Measurements from ENCODE around the gene KRT7.
"Not testable (repeated sequence)": the region's sequence is repeated elsewhere in the genome, so short reads cannot be mapped to it uniquely, and the experiment has no call there.

Gene KRT7

DNA sequence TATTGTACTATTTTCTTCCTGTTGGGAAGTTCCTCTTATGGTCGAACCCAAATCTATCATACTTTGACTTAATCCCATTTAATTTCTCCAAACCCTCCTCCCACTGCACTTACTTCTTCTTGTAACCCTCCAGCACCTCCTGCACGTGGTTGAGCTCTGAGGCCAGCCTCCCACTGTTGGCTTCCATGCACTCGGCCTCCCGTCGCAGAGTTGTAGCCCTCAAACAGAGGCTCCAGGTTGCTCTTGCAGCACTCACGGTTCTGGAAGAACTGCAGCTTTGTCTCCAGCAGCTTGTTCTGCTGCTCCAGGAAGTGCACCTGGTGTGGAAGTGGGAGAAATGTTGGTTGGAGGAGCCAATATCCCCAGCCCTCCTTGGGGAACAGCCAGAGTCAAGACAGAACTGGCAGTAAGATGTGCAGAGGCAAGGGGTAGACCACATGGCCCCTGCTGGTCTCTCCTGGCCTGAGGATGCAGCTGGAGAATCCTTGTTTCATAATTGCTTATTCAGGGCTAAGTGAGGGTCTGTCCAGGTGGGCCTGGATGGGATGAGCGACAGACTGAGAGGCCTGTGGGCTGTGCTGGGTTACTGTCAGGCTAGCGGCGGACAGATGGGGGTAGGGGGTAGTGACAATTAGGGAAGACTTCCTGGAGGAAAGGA, 23.0 kb downstream of the KRT7 start:
- no peak for DNase-seq (ENCODE audit: low read depth in 2 of 2)

GRCh38 chr12:52256584-52256935, 23.5 kb downstream of the KRT7 start:
- DNase-seq (ENCODE audit: low read depth in 2 of 2): no peak

DNA sequence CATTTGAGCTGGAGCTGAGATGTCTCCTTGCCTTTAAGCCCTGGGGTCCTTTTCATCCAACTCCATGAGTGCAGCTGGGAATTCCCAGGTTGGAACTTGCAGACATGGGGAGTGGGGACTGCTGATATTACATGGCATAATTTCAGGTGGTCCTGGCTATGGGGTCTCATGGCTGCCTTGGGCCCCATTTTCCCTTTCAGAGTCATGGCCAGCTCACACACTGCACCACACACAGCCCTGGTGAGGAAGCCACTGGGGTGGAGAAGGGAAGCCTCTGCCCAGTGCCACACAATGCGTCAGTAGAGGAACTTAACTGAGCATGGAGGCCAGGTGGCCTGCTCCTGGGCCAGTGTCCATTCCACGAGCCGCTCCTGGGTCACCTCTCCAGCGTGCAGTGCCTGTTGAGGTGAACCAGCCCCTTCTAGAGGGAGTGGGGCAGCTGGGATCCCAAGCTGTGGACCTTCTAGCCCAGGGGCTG, 24.1 kb downstream of the KRT7 start:
- no peak for DNase-seq (ENCODE audit: low read depth in 2 of 2)

- not testable (repeated sequence) for DNase-seq (ENCODE audit: low read depth in 2 of 2)
These were observed 24.9 kb downstream of the KRT7 start for GRCh38 chr12:52257922-52258321.

DNA sequence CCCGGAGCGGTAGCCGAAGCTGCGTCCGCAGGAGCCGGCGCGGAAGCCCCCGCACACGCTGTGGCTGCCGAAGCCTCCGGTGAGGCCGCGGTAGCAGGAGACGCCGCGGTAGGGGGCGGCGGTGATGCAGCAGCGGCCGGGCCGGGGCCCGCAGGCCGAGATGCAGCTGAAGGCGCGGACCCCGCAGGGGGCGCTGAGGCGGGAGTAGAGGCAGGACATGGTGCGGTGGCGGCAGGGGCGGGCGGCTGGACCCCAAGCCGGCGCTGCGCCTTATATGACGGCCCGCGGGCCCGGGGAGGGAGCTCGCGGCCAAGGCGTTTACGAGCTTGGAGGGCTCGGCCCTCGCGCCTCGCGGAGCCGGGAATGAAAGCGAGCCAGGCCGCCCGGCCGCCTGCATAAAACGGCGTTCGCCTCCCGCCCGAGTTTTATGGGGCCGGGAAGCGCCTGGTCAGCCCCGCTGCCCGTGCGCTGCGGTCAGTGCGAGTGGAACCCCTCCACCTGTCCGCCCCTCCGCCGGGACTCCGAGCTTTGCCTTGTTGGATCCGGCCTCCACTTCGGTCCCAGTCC, 25.4 kb downstream of the KRT7 start:
- DNase-seq (ENCODE audit: low read depth in 2 of 2): no peak

DNA sequence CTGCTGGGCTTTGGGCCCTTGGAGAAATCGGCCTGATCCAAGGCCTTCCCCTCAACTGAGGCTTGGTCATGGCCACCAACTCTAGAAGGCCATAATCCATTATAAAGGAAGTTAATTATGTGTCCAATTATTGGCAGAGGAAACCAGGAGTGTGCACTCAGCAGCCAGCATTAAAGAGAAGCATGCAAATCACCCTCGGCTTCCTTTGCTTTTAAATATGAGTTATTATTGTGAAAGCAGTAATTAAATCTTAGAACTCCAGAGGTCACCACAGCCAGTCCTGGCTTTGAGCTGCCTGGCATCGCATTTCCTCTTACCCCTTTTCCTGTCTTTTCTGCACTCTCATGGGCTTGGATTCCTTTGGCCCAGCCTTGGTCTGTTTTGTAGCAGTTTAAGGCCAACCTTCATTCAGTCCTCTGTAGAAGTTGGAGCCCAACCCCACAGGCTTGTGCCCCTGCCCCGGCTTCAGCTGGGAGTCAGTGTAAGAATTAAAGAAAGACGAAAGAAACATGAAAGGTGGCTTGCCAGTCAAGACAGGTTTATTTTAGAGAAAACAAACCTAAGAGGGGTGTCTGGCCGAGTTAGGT, 26.7 kb downstream of the KRT7 start:
- DNase-seq (ENCODE audit: low read depth in 2 of 2): no peak

- no peak for DNase-seq (ENCODE audit: low read depth in 2 of 2)
These were observed 27.5 kb downstream of the KRT7 start for GRCh38 chr12:52260361-52261207.

DNA sequence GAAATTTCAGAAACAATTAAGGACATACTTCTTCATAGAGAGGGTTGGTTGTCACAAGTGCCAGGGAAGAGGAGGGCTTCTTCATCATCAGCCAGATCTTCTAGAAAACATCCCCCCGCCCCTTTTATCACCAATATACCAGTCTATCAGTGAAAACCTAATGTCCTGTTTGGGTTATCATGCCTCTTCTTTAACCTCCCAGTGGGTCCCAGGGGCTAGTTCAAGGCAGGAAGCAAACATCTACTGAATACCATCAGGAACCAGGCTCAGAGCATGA, 28.1 kb downstream of the KRT7 start:
- no peak for DNase-seq (ENCODE audit: low read depth in 2 of 2)

DNA sequence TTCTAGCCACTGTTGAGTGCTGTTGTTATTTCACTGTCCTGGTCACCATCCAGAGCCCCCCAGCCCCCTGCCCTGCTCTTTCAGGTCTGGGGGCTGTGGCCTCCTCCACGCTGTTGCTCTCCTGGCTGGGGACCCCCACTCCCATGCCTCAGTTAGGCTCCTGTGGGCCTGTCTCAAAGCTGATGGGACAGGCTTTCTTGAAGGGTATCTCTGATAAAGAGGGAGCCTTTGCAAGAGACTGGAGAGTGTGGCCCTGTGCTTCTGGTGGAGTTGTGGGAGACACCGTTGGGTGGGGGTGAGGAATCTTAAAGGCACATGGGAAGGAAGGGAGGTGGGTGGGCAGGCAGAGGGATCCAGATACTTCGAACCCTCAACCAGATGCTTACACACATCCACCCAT, 29.2 kb downstream of the KRT7 start:
- DNase-seq (ENCODE audit: low read depth in 2 of 2): no peak

- DNase-seq (ENCODE audit: low read depth in 2 of 2): no peak
These were observed 30.9 kb downstream of the KRT7 start for GRCh38 chr12:52263761-52264434.

GRCh38 chr12:52264435-52264825, 31.4 kb downstream of the KRT7 start:
- no peak for DNase-seq (ENCODE audit: low read depth in 2 of 2)

DNA sequence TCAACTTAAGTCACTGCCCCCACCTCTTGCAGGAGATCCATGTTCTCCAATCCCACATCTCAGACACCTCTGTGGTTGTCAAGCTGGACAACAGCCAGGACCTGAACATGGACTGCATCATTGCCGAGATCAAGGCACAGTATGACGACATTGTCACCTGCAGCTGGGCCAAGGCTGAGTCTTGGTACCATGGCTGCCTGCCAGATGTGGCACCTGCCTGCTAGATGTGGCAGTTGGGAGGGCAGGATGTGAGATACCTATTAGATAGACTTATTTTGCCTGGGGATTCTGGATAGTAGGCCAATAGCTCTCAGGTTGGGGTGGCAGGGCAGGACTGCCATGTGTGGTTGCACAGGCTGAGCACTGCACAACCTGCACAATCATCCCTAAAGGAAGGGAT, 33.5 kb downstream of the KRT7 start:
- DNase-seq (ENCODE audit: low read depth in 2 of 2): no peak

DNA sequence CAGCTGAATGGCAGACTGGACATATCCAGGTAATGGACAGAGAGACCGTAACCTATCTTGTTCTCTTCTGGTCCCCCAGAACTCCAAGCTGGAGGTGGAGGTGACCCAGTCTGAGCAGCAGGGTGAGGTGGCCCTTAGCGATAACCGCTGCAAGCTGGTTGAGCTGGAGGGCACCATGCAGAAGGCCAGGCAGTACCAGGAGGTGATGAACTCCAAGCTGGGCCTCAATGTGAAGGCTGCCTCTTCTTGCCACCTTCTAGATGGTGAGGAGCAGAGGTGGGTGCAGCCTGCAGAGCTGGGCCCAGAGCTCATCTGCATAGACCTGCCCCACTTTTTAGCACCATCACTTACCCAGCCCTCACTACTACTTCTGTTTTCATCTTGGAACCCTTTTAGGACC, 34.2 kb downstream of the KRT7 start:
- no peak for DNase-seq (ENCODE audit: low read depth in 2 of 2)

DNA sequence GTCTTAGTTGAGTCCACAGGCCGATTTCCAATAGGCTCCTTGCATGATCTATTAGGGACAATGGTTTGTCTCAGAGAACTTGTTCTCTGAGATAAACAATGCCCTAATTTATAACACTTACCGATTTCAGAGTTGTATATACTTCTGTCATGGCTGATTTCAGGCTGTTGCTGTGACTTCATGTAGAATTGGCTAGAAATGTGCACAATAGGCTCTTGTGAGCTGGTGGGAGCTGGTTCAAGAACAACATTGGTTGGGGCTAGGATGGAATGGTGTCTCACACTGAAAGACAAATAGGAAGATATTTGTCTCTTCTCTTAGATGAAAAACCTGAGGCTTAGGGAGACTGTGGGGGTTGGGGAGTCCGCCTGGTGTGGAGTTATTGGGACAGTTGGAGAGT, 34.7 kb downstream of the KRT7 start:
- no peak for DNase-seq (ENCODE audit: low read depth in 2 of 2)

DNA sequence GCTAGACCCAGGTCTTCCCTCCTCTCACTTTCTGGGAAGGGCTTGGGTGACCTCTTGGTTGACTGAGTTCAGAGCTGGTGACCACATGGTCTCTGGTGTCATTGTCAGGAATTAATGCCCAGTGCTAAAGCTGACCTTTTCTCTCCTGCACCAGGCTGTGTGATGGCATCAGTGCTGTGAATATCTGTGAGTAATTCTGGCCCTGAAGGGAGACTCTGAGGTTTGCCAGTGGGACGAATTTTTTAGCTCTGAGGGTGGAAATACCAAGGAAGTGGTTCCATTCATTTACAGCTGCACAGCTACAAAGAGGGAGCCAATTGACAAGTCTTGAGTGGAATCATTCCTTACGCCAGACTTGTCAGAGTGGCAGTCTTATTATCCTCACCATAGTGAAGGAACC, 35.2 kb downstream of the KRT7 start:
- DNase-seq (ENCODE audit: low read depth in 2 of 2): no peak

- no peak for DNase-seq (ENCODE audit: low read depth in 2 of 2)
These were observed 37.6 kb downstream of the KRT7 start for GRCh38 chr12:52270541-52271070.

DNA sequence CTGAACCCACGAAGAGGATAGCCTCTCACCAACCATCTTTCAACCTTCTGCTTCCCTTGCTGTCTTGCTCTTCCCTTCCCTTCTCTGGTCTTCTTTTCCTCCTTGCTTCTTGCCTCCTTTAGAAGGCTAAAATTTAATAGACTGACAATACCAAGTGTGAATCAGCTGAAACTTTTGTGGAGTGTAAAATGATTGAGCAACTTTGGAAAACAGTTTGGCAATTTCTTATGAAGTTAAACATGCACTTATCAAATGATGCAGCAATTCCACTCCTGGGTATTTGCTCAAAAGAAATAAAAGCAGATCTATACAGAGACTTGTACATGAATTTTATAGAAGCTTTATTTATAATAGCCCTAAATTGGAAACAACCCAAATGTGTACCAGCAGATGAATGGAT, 38.1 kb downstream of the KRT7 start:
- DNase-seq (ENCODE audit: low read depth in 2 of 2): no peak

- no peak for DNase-seq (ENCODE audit: low read depth in 2 of 2)
These were observed 41.6 kb downstream of the KRT7 start, which contains the start of gene KRT86 for GRCh38 chr12:52274521-52275120. Gene KRT86 (plus strand): TSS chr12:52274645. CDS start chr12:52301917, 27,272 bp downstream.

DNA sequence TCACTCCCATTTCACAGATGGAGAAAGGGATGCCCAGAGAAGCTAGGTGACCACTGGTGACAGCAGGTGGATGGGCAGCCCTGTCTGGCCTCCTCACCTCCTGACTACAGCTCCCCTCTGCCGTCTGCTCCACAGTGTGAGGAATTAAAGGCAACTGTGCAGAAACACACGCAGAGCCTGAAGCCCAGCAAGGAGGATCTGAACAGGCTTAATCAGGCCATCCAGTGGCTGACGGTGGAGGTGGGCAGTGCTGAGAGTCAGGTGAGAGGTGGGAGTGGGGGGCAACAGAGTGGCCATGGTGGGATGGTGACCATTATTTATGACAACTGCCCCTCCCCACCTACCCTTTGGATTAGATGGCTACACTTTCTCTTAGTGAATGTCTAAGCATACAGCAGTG, 42.6 kb downstream of the KRT7 start:
- no peak for DNase-seq (ENCODE audit: low read depth in 2 of 2)

DNA sequence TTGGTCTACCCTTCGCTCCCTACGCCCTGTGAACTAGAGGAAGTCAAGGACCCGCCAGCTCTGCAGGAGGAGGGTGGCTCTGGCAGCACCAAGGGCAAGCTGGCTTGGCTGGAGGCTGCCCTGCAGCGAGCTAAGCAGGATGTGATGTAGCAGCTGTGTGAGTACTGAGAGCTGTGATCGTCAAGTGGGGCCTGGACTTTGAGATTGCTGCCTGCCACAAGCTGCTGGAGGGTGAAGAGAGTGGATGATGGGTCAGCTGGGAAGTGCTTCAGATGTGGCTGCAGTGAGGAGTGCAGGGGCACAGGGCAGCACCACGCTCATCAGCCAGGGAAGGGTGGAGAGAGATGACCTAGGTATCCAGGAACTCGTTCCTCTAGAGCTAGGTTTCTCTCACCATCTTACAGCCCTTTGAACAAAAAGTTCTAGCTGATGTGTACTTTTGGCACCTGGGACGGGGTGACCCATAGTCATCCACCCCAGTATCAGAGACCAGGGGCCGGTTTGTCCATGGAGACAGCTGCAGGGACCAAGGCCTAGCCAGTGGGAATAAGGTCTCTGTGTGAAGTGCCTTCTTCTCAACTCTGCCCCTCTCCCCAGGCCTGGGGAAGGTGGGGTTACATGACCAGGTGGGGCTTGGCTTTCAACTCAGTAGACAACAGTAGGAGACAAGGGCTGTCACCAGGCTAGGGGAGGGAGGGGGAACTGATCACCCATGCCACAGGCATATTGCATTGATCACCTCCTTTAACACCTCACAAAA, 44.6 kb downstream of the KRT7 start:
- no peak for DNase-seq (ENCODE audit: low read depth in 2 of 2)

All from stimulated activated CD8-positive, alpha-beta memory T cell treated with anti-CD3 and anti-CD28 coated beads, Interleukin-15, amount 100 ng/mL, for 4 hours (primary cell).